Panc1 (cell line): ENCODE measurements around the gene TAOK1.

Source experiments
- POLR2AphosphoS5 ChIP-seq: IDR thresholded peaks from 2 replicates; pipeline ENCODE4 v1.6.1; 2012; ENCODE audit warnings: mild to moderate bottlenecking, low read depth, low read length, moderate library complexity
- TF ChIP-seq, protein P1 (sequence below), 2 experiments: IDR thresholded peaks; 2 replicates each; pipeline ENCODE4 v1.6.1; 2011 to 2012; ENCODE audit warnings: low read depth in 2 of 2, control low read depth in 1 of 2, low read length in 1 of 2, mild to moderate bottlenecking in 1 of 2, moderate library complexity in 1 of 2; ENCODE audit not compliant: insufficient read depth in 1 of 2
- TF ChIP-seq, protein P2 (sequence below): fragments of 450-650 bp; IDR thresholded peaks from 2 replicates; pipeline ENCODE4 v1.5.1; 2017; ENCODE audit warnings: mild to moderate bottlenecking

GRCh38 chr17:29582772-29583171 lies 192.6 kb downstream of the TAOK1 start:
- TF ChIP-seq, protein P1, sequence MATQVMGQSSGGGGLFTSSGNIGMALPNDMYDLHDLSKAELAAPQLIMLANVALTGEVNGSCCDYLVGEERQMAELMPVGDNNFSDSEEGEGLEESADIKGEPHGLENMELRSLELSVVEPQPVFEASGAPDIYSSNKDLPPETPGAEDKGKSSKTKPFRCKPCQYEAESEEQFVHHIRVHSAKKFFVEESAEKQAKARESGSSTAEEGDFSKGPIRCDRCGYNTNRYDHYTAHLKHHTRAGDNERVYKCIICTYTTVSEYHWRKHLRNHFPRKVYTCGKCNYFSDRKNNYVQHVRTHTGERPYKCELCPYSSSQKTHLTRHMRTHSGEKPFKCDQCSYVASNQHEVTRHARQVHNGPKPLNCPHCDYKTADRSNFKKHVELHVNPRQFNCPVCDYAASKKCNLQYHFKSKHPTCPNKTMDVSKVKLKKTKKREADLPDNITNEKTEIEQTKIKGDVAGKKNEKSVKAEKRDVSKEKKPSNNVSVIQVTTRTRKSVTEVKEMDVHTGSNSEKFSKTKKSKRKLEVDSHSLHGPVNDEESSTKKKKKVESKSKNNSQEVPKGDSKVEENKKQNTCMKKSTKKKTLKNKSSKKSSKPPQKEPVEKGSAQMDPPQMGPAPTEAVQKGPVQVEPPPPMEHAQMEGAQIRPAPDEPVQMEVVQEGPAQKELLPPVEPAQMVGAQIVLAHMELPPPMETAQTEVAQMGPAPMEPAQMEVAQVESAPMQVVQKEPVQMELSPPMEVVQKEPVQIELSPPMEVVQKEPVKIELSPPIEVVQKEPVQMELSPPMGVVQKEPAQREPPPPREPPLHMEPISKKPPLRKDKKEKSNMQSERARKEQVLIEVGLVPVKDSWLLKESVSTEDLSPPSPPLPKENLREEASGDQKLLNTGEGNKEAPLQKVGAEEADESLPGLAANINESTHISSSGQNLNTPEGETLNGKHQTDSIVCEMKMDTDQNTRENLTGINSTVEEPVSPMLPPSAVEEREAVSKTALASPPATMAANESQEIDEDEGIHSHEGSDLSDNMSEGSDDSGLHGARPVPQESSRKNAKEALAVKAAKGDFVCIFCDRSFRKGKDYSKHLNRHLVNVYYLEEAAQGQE (IDR thresholded peaks at IDR 0.05; ENCODE audit: insufficient read depth in 1 of 2, low read depth in 2 of 2, low read length in 1 of 2), result no peak
- TF ChIP-seq, protein P2, sequence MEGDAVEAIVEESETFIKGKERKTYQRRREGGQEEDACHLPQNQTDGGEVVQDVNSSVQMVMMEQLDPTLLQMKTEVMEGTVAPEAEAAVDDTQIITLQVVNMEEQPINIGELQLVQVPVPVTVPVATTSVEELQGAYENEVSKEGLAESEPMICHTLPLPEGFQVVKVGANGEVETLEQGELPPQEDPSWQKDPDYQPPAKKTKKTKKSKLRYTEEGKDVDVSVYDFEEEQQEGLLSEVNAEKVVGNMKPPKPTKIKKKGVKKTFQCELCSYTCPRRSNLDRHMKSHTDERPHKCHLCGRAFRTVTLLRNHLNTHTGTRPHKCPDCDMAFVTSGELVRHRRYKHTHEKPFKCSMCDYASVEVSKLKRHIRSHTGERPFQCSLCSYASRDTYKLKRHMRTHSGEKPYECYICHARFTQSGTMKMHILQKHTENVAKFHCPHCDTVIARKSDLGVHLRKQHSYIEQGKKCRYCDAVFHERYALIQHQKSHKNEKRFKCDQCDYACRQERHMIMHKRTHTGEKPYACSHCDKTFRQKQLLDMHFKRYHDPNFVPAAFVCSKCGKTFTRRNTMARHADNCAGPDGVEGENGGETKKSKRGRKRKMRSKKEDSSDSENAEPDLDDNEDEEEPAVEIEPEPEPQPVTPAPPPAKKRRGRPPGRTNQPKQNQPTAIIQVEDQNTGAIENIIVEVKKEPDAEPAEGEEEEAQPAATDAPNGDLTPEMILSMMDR, result no peak
- no peak for TF ChIP-seq POLR2AphosphoS5
